H1 (cell line): ENCODE measurements around the gene RBM45. TPM values are rescaled to one million over a fixed set of nuclear protein-coding genes. Genes with fewer than 3 reads are reported as not detected.

Source experiments
- CTCF ChIA-PET: fragments of 300-600 bp; sonication (Branson Sonifier 250); formaldehyde crosslinking; loops from one replicate; lab custom pipeline; 2021; ENCODE audit not compliant: partially characterized antibody; lab: Charles Lee
- POLR2A ChIA-PET: fragments of 300-600 bp; sonication (Branson Sonifier 250); formaldehyde crosslinking; loops from one replicate; lab custom pipeline; 2021; ENCODE audit warnings: inconsistent platforms; ENCODE audit not compliant: partially characterized antibody; lab: Charles Lee
- DNase-seq, 2 experiments: peaks; one replicate each; pipeline versions ENCODE4 v3.0.0 to v3.0.0-alpha.2; 2010 to 2022; ENCODE audit warnings: low spot score in 2 of 2, low read depth in 1 of 2, mixed read lengths in 1 of 2
- FAIRE-seq: peaks from 2 replicates; lab custom pipeline; 2011; peaks lifted over from hg19 to GRCh38; lab: Jason Lieb, UNC
- H2AFZ ChIP-seq: 2 replicates; pipeline ENCODE4 v1.8.1; 2012; ENCODE audit warnings: low read length, inconsistent platforms
- H2AK5ac ChIP-seq: 2 replicates; pipeline ENCODE4 v1.6.1; 2013; ENCODE audit warnings: low read depth, low read length
- H2BK120ac ChIP-seq: replicated peaks from 2 replicates; pipeline ENCODE3; 2013; ENCODE audit warnings: low read depth, low read length, inconsistent platforms
- H2BK12ac ChIP-seq: 2 replicates; pipeline ENCODE4 v1.6.1; 2013; ENCODE audit warnings: low read depth, low read length
- H2BK15ac ChIP-seq: 2 replicates; pipeline ENCODE4 v1.6.1; 2013; ENCODE audit warnings: low read length
- H2BK20ac ChIP-seq: 2 replicates; pipeline ENCODE4 v1.6.1; 2013; ENCODE audit warnings: low read length
- H2BK5ac ChIP-seq: 2 replicates; pipeline ENCODE4 v1.6.1; 2013; ENCODE audit warnings: low read depth, low read length
- H3K14ac ChIP-seq: 2 replicates; pipeline ENCODE4 v1.6.1; 2013; ENCODE audit warnings: inconsistent platforms; ENCODE audit not compliant: insufficient read length
- H3K18ac ChIP-seq: 2 replicates; pipeline ENCODE4 v1.6.1; 2013; ENCODE audit warnings: low read length; ENCODE audit errors: extremely low read depth
- H3K23ac ChIP-seq: 2 replicates; pipeline ENCODE4 v1.6.1; 2013; ENCODE audit warnings: inconsistent platforms; ENCODE audit not compliant: insufficient read length
- H3K23me2 ChIP-seq: 2 replicates; pipeline ENCODE4 v1.6.1; 2013; ENCODE audit warnings: low read depth, low read length
- H3K27ac ChIP-seq: 2 replicates; pipeline ENCODE4 v1.6.1; 2011; ENCODE audit warnings: low read depth, low read length, inconsistent platforms
- H3K27me3 ChIP-seq, 4 experiments: replicated peaks in 1 of 4; 1 replicate in 1 of 4; 2 replicates in 3 of 4; pipeline versions ENCODE4 v1.6.1 to v1.8.1; 2011 to 2013; ENCODE audit warnings: low read length in 3 of 4, mild to moderate bottlenecking in 3 of 4, inconsistent platforms in 2 of 4, mixed read lengths in 2 of 4, moderate library complexity in 1 of 4; ENCODE audit not compliant: control insufficient read depth in 3 of 4, insufficient read depth in 3 of 4; ENCODE audit errors: extremely low read depth in 1 of 4
- H3K36me3 ChIP-seq, 4 experiments: 2 replicates each; pipeline versions ENCODE4 v1.6.1 to v1.8.1; 2011 to 2013; ENCODE audit warnings: mild to moderate bottlenecking in 4 of 4, low read length in 3 of 4, moderate library complexity in 2 of 4, control low read depth in 1 of 4, inconsistent platforms in 1 of 4; ENCODE audit not compliant: insufficient read depth in 4 of 4, control insufficient read depth in 2 of 4
- H3K4ac ChIP-seq: replicated peaks from 2 replicates; pipeline ENCODE3; 2013; ENCODE audit warnings: low read length, low read depth, mixed read lengths, inconsistent platforms; ENCODE audit not compliant: insufficient read length
- H3K4me1 ChIP-seq, 4 experiments: replicated peaks in 1 of 4; 1 replicate in 1 of 4; 2 replicates in 3 of 4; pipeline versions ENCODE4 v1.6.1 to v1.8.1; 2011 to 2013; ENCODE audit warnings: low read length in 3 of 4, inconsistent platforms in 2 of 4, mixed read lengths in 1 of 4; ENCODE audit not compliant: insufficient read depth in 4 of 4, control insufficient read depth in 3 of 4
- H3K4me2 ChIP-seq, 2 experiments: 2 replicates each; pipeline versions ENCODE4 v1.6.1 to v1.8.1; 2011 to 2013; ENCODE audit warnings: low read depth in 2 of 2, low read length in 2 of 2, control low read depth in 1 of 2, inconsistent platforms in 1 of 2, mild to moderate bottlenecking in 1 of 2; ENCODE audit not compliant: insufficient read depth in 1 of 2
- H3K4me3 ChIP-seq, 4 experiments: fragments of 200-600, 300-600 bp in 1 of 4; sonication (generic), shearing (Covaris generic), sonication (Bioruptor Twin) in 1 of 4; 2 replicates each; pipeline versions ENCODE4 v1.5.1 to v1.8.1; 2011 to 2016; ENCODE audit warnings: low read length in 4 of 4, low read depth in 3 of 4, control low read depth in 2 of 4, inconsistent platforms in 2 of 4, mild to moderate bottlenecking in 2 of 4, mixed read lengths in 1 of 4, moderate library complexity in 1 of 4; ENCODE audit not compliant: insufficient read depth in 2 of 4; ENCODE audit errors: extremely low read depth in 1 of 4
- H3K56ac ChIP-seq: replicated peaks from 2 replicates; pipeline ENCODE3; 2013; ENCODE audit warnings: low read depth, mild to moderate bottlenecking, mixed read lengths, low read length, inconsistent platforms; ENCODE audit not compliant: insufficient read length
- H3K79me1 ChIP-seq: 2 replicates; pipeline ENCODE4 v1.6.1; 2013; ENCODE audit warnings: low read depth, low read length, control low read depth
- H3K79me2 ChIP-seq, 2 experiments: 2 replicates each; pipeline versions ENCODE4 v1.6.1 to v1.8.1; 2012 to 2013; ENCODE audit warnings: low read length in 2 of 2, mild to moderate bottlenecking in 2 of 2, inconsistent platforms in 1 of 2; ENCODE audit not compliant: insufficient read depth in 2 of 2, control insufficient read depth in 1 of 2
- H3K9ac ChIP-seq, 4 experiments: replicated peaks in 1 of 4; 1 replicate in 1 of 4; 2 replicates in 3 of 4; pipeline versions ENCODE4 v1.6.1 to v1.8.1; 2011 to 2013; ENCODE audit warnings: low read depth in 3 of 4, low read length in 3 of 4, control low read depth in 2 of 4, mild to moderate bottlenecking in 2 of 4, moderate library complexity in 2 of 4, inconsistent platforms in 1 of 4; ENCODE audit errors: extremely low read depth in 1 of 4
- H3K9me3 ChIP-seq, 2 experiments: 2 replicates each; pipeline versions ENCODE4 v1.6.1 to v1.8.1; 2012 to 2013; ENCODE audit warnings: mild to moderate bottlenecking in 2 of 2, moderate library complexity in 2 of 2, control low read depth in 1 of 2, inconsistent platforms in 1 of 2, low read depth in 1 of 2, low read length in 1 of 2, mixed read lengths in 1 of 2; ENCODE audit not compliant: insufficient read depth in 2 of 2
- H4K20me1 ChIP-seq, 2 experiments: replicated peaks in 1 of 2; 2 replicates each; pipeline versions ENCODE3 to v1.8.1; 2011 to 2013; ENCODE audit warnings: inconsistent platforms in 2 of 2, low read length in 2 of 2, mild to moderate bottlenecking in 1 of 2; ENCODE audit not compliant: insufficient read depth in 2 of 2, control insufficient read depth in 1 of 2
- H4K5ac ChIP-seq: 2 replicates; pipeline ENCODE4 v1.6.1; 2013; ENCODE audit warnings: low read length, low read depth, mixed read lengths, inconsistent platforms; ENCODE audit not compliant: insufficient read length
- H4K8ac ChIP-seq: 2 replicates; pipeline ENCODE4 v1.8.0; 2013; ENCODE audit warnings: mild to moderate bottlenecking, moderate library complexity, low read length, inconsistent platforms; ENCODE audit not compliant: insufficient read depth; ENCODE audit errors: extremely low read depth
- H4K91ac ChIP-seq: replicated peaks from 2 replicates; pipeline ENCODE3; 2013; ENCODE audit warnings: low read length, mixed read lengths, inconsistent platforms; ENCODE audit not compliant: insufficient read length
- ATF3 ChIP-seq: IDR thresholded peaks from 2 replicates; pipeline ENCODE4 v1.6.1; 2011; ENCODE audit warnings: low read depth, mild to moderate bottlenecking, low read length; ENCODE audit not compliant: insufficient read depth
- GABPA ChIP-seq: IDR thresholded peaks from 2 replicates; pipeline ENCODE4 v1.6.1; 2011; ENCODE audit warnings: mild to moderate bottlenecking, low read length, moderate library complexity, borderline replicate concordance; ENCODE audit not compliant: insufficient read depth
- HDAC2 ChIP-seq, 2 experiments: fragments of 300-600 bp in 1 of 2; sonication (generic) in 1 of 2; IDR thresholded peaks; 2 replicates each; pipeline ENCODE4 v1.6.1; 2011 to 2012; ENCODE audit warnings: low read depth in 2 of 2, low read length in 2 of 2, mild to moderate bottlenecking in 2 of 2, moderate library complexity in 2 of 2, borderline replicate concordance in 1 of 2, inconsistent platforms in 1 of 2
- KDM4A ChIP-seq: IDR thresholded peaks from one replicate; pipeline ENCODE4 v1.7.1; 2012; ENCODE audit warnings: low read depth, mild to moderate bottlenecking, moderate library complexity, low read length, inconsistent platforms; ENCODE audit not compliant: severe bottlenecking
- MAX ChIP-seq: IDR thresholded peaks from 2 replicates; pipeline ENCODE4 v1.6.1; 2012; ENCODE audit warnings: inconsistent platforms
- POLR2A ChIP-seq, 2 experiments: IDR thresholded peaks; 1 replicate in 1 of 2; 2 replicates in 1 of 2; pipeline ENCODE4 v1.6.1; 2011; ENCODE audit warnings: low read depth in 2 of 2, low read length in 2 of 2, mild to moderate bottlenecking in 2 of 2; ENCODE audit errors: control extremely low read depth in 1 of 2
- POU5F1 ChIP-seq: IDR thresholded peaks from 2 replicates; pipeline ENCODE4 v1.6.1; 2011; ENCODE audit warnings: low read depth, mild to moderate bottlenecking, low read length, moderate library complexity
- RBBP5 ChIP-seq: IDR thresholded peaks from 2 replicates; pipeline ENCODE4 v1.7.1; 2012; ENCODE audit warnings: low read depth, mild to moderate bottlenecking, inconsistent platforms, low read length, moderate library complexity, borderline replicate concordance
- RNF2 ChIP-seq: fragments of 200-900, 300-1000 bp; sonication (generic); IDR thresholded peaks from 2 replicates; pipeline ENCODE4 v1.7.1; 2016; ENCODE audit warnings: borderline replicate concordance, low read depth, mild to moderate bottlenecking, antibody characterized with exemption, low read length; ENCODE audit not compliant: poor library complexity, severe bottlenecking; ENCODE audit errors: missing control alignments
- RXRA ChIP-seq: IDR thresholded peaks from 2 replicates; pipeline ENCODE4 v1.6.1; 2011; ENCODE audit warnings: low read depth, mild to moderate bottlenecking, low read length, moderate library complexity; ENCODE audit not compliant: insufficient read depth
- SP2 ChIP-seq: IDR thresholded peaks from 2 replicates; pipeline ENCODE4 v1.6.1; 2012; ENCODE audit warnings: mild to moderate bottlenecking, low read length, inconsistent platforms
- WGBS, 2 experiments: shearing (Covaris generic) in 1 of 2; methylation state at CpG; one replicate each; pipeline versions ENCODE4 v1.1.6 to v1.1.7; 2013 to 2015; ENCODE audit warnings: low lambda C conversion rate in 2 of 2, mixed read lengths in 2 of 2, inconsistent platforms in 1 of 2, low coverage in 1 of 2, missing lambda C conversion rate in 1 of 2; ENCODE audit not compliant: insufficient replicate concordance in 2 of 2, insufficient coverage in 1 of 2, insufficient read length in 1 of 2; ENCODE audit errors: extremely low coverage in 1 of 2, missing lambda C conversion rate in 1 of 2; 5-methylcytosine and 5-hydroxymethylcytosine counted together
- polyA plus RNA-seq, 7 experiments: library from polyadenylated mRNA; depleted of rRNA in 3 of 7; stranded (reverse) in 5 of 7; unstranded in 2 of 7; fragments of >200 nt in 5 of 7; fragments of 200-250 nt in 2 of 7; gene quantifications; 1 replicate in 5 of 7; 2 replicates in 1 of 7; 4 replicates in 1 of 7; pipeline versions ENCODE4 v1.2.1 to v1.2.3, GENCODE V29; 2011 to 2013; ENCODE audit warnings: missing spikeins in 2 of 7, mixed read lengths in 2 of 7
- total RNA-seq: library from RNA; stranded (reverse); fragmentation: NEBNext Ultra II Directional; extraction: Animal tissue kit (Norgen Biotek cat#: 25700); gene quantifications from 2 replicates; pipeline ENCODE4 v1.2.1, GENCODE V29; 2021

The RBM45 gene
- total and polyA plus RNA-seq, 2 of the 8 experiments (the other 6 are each of a cell fraction or from before 2014, with no cell fraction given) = 4.7 to 10.4 TPM

- H4K5ac ChIP-seq = no peak overlapping the region
- H3K79me2 ChIP-seq = no peaks in the 10 kb centered on the region
- ChIA-PET CTCF (interaction anchor here (0.7 to 2.7 kb wide), 3 partner anchors 14 to 240 kb away, joined by 4 to 10 read pairs (median 5); no protein-coding TSS in a partner anchor), POLR2A (no interaction called here)
- TF ChIP-seq POLR2A (IDR thresholded peaks at IDR 0.05; ENCODE audit: control extremely low read depth in 1 of 2, low read depth in 2 of 2, low read length in 2 of 2) (no peak), POU5F1 (no peak), SP2 (no peak), RBBP5 (no peak), KDM4A (no peak), RNF2 (no peak), RXRA (no peak), GABPA (no peak), MAX (no peak), HDAC2 (IDR thresholded peaks at IDR 0.05; ENCODE audit: borderline replicate concordance in 1 of 2, low read depth in 2 of 2, low read length in 2 of 2) (no peak), ATF3 (no peak)
- H3K27ac ChIP-seq = no peak overlapping the region
- no peak overlapping the region for H3K4me3 ChIP-seq
- H3K4me2 ChIP-seq = no peak overlapping the region
- H3K27me3 ChIP-seq = no peaks in the 10 kb centered on the region
- H3K56ac ChIP-seq = no peak overlapping the region
- FAIRE-seq (no peak), DNase-seq (no peak)
- H3K14ac ChIP-seq = no peak overlapping the region
- H4K20me1 ChIP-seq = no peaks in the 10 kb centered on the region
- peaks cover 0 to 2% of the 10 kb centered on the region in 2 experiments; a peak in 1 of 4 replicates for H3K9me3 ChIP-seq
- H3K23ac ChIP-seq = no peak overlapping the region
- H3K79me1 ChIP-seq = no peaks in the 10 kb centered on the region
- H3K4me1 ChIP-seq = no peaks in the 10 kb centered on the region
- H3K9ac ChIP-seq = no peak overlapping the region
- H3K23me2 ChIP-seq = no peaks in the 10 kb centered on the region
- no peak overlapping the region for H2BK5ac ChIP-seq
- H2BK15ac ChIP-seq = no peak overlapping the region
- H2BK20ac ChIP-seq = no peak overlapping the region
- 78% methylated on average over 4 of the region's 4 CpGs; no CpG with 5 or more reads in 1 of the 2 experiments for WGBS, 2 experiments
- no peak overlapping the region for H4K8ac ChIP-seq
- H3K4ac ChIP-seq = no peak overlapping the region
- no peak overlapping the region for H2BK12ac ChIP-seq
- no peak overlapping the region for H2BK120ac ChIP-seq
- H2AK5ac ChIP-seq = no peak overlapping the region
- no peak overlapping the region for H3K18ac ChIP-seq
- H2AFZ ChIP-seq = no peak overlapping the region
- H3K36me3 ChIP-seq = no peaks in the 10 kb centered on the region
- no peak overlapping the region for H4K91ac ChIP-seq
These were observed 40.3 kb downstream of the RBM45 start for GRCh38 chr2:178152542-178152941.
